ENCODE measurements around the gene INPP5D.

- TF ChIP-seq, protein P1, sequence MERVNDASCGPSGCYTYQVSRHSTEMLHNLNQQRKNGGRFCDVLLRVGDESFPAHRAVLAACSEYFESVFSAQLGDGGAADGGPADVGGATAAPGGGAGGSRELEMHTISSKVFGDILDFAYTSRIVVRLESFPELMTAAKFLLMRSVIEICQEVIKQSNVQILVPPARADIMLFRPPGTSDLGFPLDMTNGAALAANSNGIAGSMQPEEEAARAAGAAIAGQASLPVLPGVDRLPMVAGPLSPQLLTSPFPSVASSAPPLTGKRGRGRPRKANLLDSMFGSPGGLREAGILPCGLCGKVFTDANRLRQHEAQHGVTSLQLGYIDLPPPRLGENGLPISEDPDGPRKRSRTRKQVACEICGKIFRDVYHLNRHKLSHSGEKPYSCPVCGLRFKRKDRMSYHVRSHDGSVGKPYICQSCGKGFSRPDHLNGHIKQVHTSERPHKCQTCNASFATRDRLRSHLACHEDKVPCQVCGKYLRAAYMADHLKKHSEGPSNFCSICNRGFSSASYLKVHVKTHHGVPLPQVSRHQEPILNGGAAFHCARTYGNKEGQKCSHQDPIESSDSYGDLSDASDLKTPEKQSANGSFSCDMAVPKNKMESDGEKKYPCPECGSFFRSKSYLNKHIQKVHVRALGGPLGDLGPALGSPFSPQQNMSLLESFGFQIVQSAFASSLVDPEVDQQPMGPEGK (CRISPR knock-in tag; IDR thresholded peaks at IDR 0.05; ENCODE audit: borderline replicate concordance), result no peak
- TF ChIP-seq, protein P2, sequence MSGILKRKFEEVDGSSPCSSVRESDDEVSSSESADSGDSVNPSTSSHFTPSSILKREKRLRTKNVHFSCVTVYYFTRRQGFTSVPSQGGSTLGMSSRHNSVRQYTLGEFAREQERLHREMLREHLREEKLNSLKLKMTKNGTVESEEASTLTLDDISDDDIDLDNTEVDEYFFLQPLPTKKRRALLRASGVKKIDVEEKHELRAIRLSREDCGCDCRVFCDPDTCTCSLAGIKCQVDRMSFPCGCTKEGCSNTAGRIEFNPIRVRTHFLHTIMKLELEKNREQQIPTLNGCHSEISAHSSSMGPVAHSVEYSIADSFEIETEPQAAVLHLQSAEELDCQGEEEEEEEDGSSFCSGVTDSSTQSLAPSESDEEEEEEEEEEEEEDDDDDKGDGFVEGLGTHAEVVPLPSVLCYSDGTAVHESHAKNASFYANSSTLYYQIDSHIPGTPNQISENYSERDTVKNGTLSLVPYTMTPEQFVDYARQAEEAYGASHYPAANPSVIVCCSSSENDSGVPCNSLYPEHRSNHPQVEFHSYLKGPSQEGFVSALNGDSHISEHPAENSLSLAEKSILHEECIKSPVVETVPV (CRISPR knock-in tag; IDR thresholded peaks at IDR 0.05), result no peak
- TF ChIP-seq ZFP3 (CRISPR knock-in tag; IDR thresholded peaks at IDR 0.05) (no peak), SNAI2 (CRISPR knock-in tag; IDR thresholded peaks at IDR 0.05) (no peak), RARB (CRISPR knock-in tag; IDR thresholded peaks at IDR 0.05) (no peak)
- TF ChIP-seq, protein P3, sequence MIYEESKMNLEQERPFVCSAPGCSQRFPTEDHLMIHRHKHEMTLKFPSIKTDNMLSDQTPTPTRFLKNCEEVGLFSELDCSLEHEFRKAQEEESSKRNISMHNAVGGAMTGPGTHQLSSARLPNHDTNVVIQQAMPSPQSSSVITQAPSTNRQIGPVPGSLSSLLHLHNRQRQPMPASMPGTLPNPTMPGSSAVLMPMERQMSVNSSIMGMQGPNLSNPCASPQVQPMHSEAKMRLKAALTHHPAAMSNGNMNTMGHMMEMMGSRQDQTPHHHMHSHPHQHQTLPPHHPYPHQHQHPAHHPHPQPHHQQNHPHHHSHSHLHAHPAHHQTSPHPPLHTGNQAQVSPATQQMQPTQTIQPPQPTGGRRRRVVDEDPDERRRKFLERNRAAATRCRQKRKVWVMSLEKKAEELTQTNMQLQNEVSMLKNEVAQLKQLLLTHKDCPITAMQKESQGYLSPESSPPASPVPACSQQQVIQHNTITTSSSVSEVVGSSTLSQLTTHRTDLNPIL (CRISPR knock-in tag; IDR thresholded peaks at IDR 0.05; ENCODE audit: low read depth), result no peak
Observed at GRCh38 chr2:233036162-233036838, 23.8 kb upstream of the INPP5D start.

Data from SK-N-SH treated with all-trans-retinoic acid at 6 μM for 48 hours (cell line).